HCT116 (cell line): ENCODE results near the gene CCDC14.
"Not testable (repeated sequence)": the region's sequence is repeated elsewhere in the genome, so short reads cannot be mapped to it uniquely, and the experiment has no call there.

Source experiments
- CTCF ChIP-seq, 3 experiments: fragments of 200-600 bp in 1 of 3; sonication (generic) in 1 of 3; IDR thresholded peaks in 2 of 3; conservative IDR thresholded peaks in 1 of 3; 2 replicates each; pipeline ENCODE4 v1.5.1; 2012 to 2017; ENCODE audit warnings: low read depth in 2 of 3, low read length in 2 of 3, antibody characterized with exemption in 1 of 3, borderline replicate concordance in 1 of 3, control low read depth in 1 of 3, mild to moderate bottlenecking in 1 of 3, mixed read lengths in 1 of 3, mixed run types in 1 of 3, moderate library complexity in 1 of 3; ENCODE audit not compliant: insufficient read depth in 1 of 3
- ELF1 ChIP-seq: IDR thresholded peaks from 2 replicates; pipeline ENCODE4 v1.6.1; 2012; ENCODE audit warnings: low read depth, borderline replicate concordance
- FOSL1 ChIP-seq: IDR thresholded peaks from 2 replicates; pipeline ENCODE4 v1.6.1; 2012; ENCODE audit warnings: low read depth
- POLR2A ChIP-seq: IDR thresholded peaks from 2 replicates; pipeline ENCODE4 v1.7.0; 2011; ENCODE audit warnings: borderline replicate concordance; ENCODE audit not compliant: insufficient read depth, insufficient read length; ENCODE audit errors: extremely low read depth
- POLR2AphosphoS5 ChIP-seq: IDR thresholded peaks from 2 replicates; pipeline ENCODE4 v1.6.1; 2011; ENCODE audit warnings: mild to moderate bottlenecking, low read depth, low read length, moderate library complexity
- REST ChIP-seq: IDR thresholded peaks from 2 replicates; pipeline ENCODE4 v1.6.1; 2012; ENCODE audit warnings: low read depth

GRCh38 chr3:124001366-124001765, 40.3 kb upstream of the CCDC14 start:
- TF ChIP-seq REST; FOSL1; ELF1; CTCF (IDR thresholded peaks at IDR 0.05 in 2 of 3, conservative IDR thresholded peaks at IDR 0.05 in 1 of 3; ENCODE audit: borderline replicate concordance in 1 of 3, insufficient read depth in 1 of 3, low read depth in 2 of 3, low read length in 2 of 3); POLR2AphosphoS5; POLR2A: not testable (repeated sequence)
